Common myeloid progenitor, CD34-positive (primary cell): ENCODE data around the gene TSPYL6.

Experiments used
- CTCF ChIA-PET: fragments of 350-600 bp; sonication (Branson Sonifier 250); formaldehyde crosslinking; loops from one replicate; lab custom pipeline; 2021; ENCODE audit warnings: antibody characterized with exemption; lab: Charles Lee
- POLR2A ChIA-PET: fragments of 350-600 bp; sonication (Branson Sonifier 250); formaldehyde crosslinking; loops from one replicate; lab custom pipeline; 2021; ENCODE audit warnings: antibody characterized with exemption; lab: Charles Lee
- DNase-seq, 3 donors: peaks; one replicate each; pipeline versions ENCODE4 v3.0.0 to v3.0.0-alpha.2; 2013
- H3K27ac ChIP-seq, 2 experiments: 1 replicate in 1 of 2; 2 replicates in 1 of 2; pipeline ENCODE4 v1.7.0; 2013; ENCODE audit warnings: inconsistent platforms in 2 of 2, low read length in 2 of 2, mild to moderate bottlenecking in 2 of 2, low read depth in 1 of 2, moderate library complexity in 1 of 2; ENCODE audit not compliant: severe bottlenecking in 2 of 2, insufficient read depth in 1 of 2, poor library complexity in 1 of 2
- H3K27me3 ChIP-seq, 5 experiments: replicated peaks in 2 of 5; 1 replicate in 3 of 5; 2 replicates in 2 of 5; pipeline versions ENCODE4 v1.6.1 to v1.7.0; 2013; ENCODE audit warnings: low read length in 4 of 5, mild to moderate bottlenecking in 2 of 5, moderate library complexity in 2 of 5, inconsistent platforms in 1 of 5; ENCODE audit not compliant: insufficient read depth in 5 of 5, control insufficient read depth in 4 of 5
- H3K36me3 ChIP-seq, 4 experiments: 1 replicate in 2 of 4; 2 replicates in 2 of 4; pipeline versions ENCODE4 v1.6.1 to v1.7.0; 2013; ENCODE audit warnings: low read length in 3 of 4, control low read depth in 1 of 4, mild to moderate bottlenecking in 1 of 4; ENCODE audit not compliant: control insufficient read depth in 4 of 4, insufficient read depth in 4 of 4
- H3K4me1 ChIP-seq, 4 experiments: 1 replicate in 3 of 4; 2 replicates in 1 of 4; pipeline versions ENCODE4 v1.6.1 to v1.7.1; 2013; ENCODE audit warnings: low read length in 3 of 4, mild to moderate bottlenecking in 3 of 4, control low read depth in 1 of 4, inconsistent platforms in 1 of 4, moderate library complexity in 1 of 4; ENCODE audit not compliant: control insufficient read depth in 4 of 4, insufficient read depth in 4 of 4; ENCODE audit errors: control extremely low read depth in 1 of 4
- H3K4me3 ChIP-seq, 7 experiments: 1 replicate in 4 of 7; 2 replicates in 3 of 7; pipeline versions ENCODE4 v1.5.1 to v1.7.0; 2013; ENCODE audit warnings: mild to moderate bottlenecking in 7 of 7, low read length in 6 of 7, moderate library complexity in 6 of 7, inconsistent platforms in 2 of 7, low read depth in 2 of 7, control low read depth in 1 of 7; ENCODE audit not compliant: insufficient read depth in 4 of 7, control insufficient read depth in 1 of 7; ENCODE audit errors: extremely low read depth in 1 of 7
- H3K9me3 ChIP-seq, 5 experiments: 1 replicate in 4 of 5; 2 replicates in 1 of 5; pipeline versions ENCODE4 v1.6.1 to v1.7.1; 2013; ENCODE audit warnings: low read length in 4 of 5, mild to moderate bottlenecking in 2 of 5, inconsistent platforms in 1 of 5, low read depth in 1 of 5, moderate library complexity in 1 of 5; ENCODE audit not compliant: control insufficient read depth in 4 of 5, insufficient read depth in 2 of 5; ENCODE audit errors: control extremely low read depth in 1 of 5
- WGBS: methylation state at CpG from one replicate; pipeline ENCODE4 v1.1.5; 2013; ENCODE audit not compliant: insufficient coverage; 5-methylcytosine and 5-hydroxymethylcytosine counted together

The TSPYL6 gene

GRCh38 chr2:54212456-54212855 lies 43.6 kb downstream of the TSPYL6 start:
- no CpG with 5 or more reads among the region's 1 CpG for WGBS
- Histone ChIP-seq H3K9me3 (peaks cover 0 to 4% (median 2%) of the 10 kb centered on the region in 5 experiments), H3K36me3 (no peaks in the 10 kb centered on the region), H3K27ac (no peak overlapping the region), H3K4me1 (peaks cover 0 to 3% (median 0%) of the 10 kb centered on the region in 4 experiments), H3K27me3 (no peaks in the 10 kb centered on the region), H3K4me3 (no peak overlapping the region)
- ChIA-PET CTCF (no interaction called here), POLR2A (no interaction called here)
- DNase-seq: no peak

- WGBS: 100% methylated on average over 3 of the region's 3 CpGs
- Histone ChIP-seq H3K9me3 (peaks cover 0 to 4% (median 0%) of the 10 kb centered on the region in 5 experiments), H3K36me3 (no peaks in the 10 kb centered on the region), H3K27ac (no peak overlapping the region), H3K4me1 (peaks cover 0 to 3% (median 0%) of the 10 kb centered on the region in 4 experiments), H3K4me3 (no peak overlapping the region), H3K27me3 (no peaks in the 10 kb centered on the region)
- POLR2A ChIA-PET: interaction anchor here (0.7 kb wide), 1 partner anchor 292 kb away, joined by 5 read pairs; no protein-coding TSS in a partner anchor
- CTCF ChIA-PET: interaction anchor here (1.1 to 2.1 kb wide), 2 partner anchors 13 to 18 kb away, joined by 3 to 7 read pairs; no protein-coding TSS in a partner anchor
- no peak for DNase-seq
These were observed 46.6 kb downstream of the TSPYL6 start for GRCh38 chr2:54209379-54209778.

GRCh38 chr2:54208364-54209240 lies 47.4 kb downstream of the TSPYL6 start:
- Histone ChIP-seq H3K27me3 (no peaks in the 10 kb centered on the region), H3K9me3 (peaks cover 0 to 2% (median 0%) of the 10 kb centered on the region in 5 experiments), H3K36me3 (no peaks in the 10 kb centered on the region), H3K4me1 (peaks cover 0 to 3% (median 0%) of the 10 kb centered on the region in 4 experiments), H3K4me3 (no peak overlapping the region), H3K27ac (no peak overlapping the region)
- CTCF ChIA-PET: interaction anchor here (0.9 to 4.1 kb wide), 5 partner anchors 12 to 294 kb away, joined by 3 to 26 read pairs (median 5); no protein-coding TSS in a partner anchor
- POLR2A ChIA-PET: interaction anchor here (0.7 kb wide), 1 partner anchor 293 kb away, joined by 5 read pairs; no protein-coding TSS in a partner anchor
- WGBS: no CpG with 5 or more reads among the region's 1 CpG
- peak in 2 of 3 donors; percentile 9 to 12 for DNase-seq

GRCh38 chr2:54207666-54208195 lies 48.3 kb downstream of the TSPYL6 start:
- no peak for DNase-seq
- WGBS: 88% methylated on average over 3 of the region's 3 CpGs
- no peak overlapping the region for H3K27ac ChIP-seq
- H3K36me3 ChIP-seq: no peaks in the 10 kb centered on the region
- CTCF ChIA-PET: interaction anchor here (0.9 to 4.1 kb wide), 5 partner anchors 11 to 295 kb away, joined by 4 to 26 read pairs (median 5); no protein-coding TSS in a partner anchor
- H3K4me1 ChIP-seq: peaks cover 0 to 3% (median 0%) of the 10 kb centered on the region in 4 experiments
- no peaks in the 10 kb centered on the region for H3K27me3 ChIP-seq
- no peaks in the 10 kb centered on the region for H3K9me3 ChIP-seq
- POLR2A ChIA-PET: no interaction called here
- no peak overlapping the region for H3K4me3 ChIP-seq

GRCh38 chr2:54206596-54206995 lies 49.4 kb downstream of the TSPYL6 start:
- CTCF ChIA-PET: interaction anchor here (1.1 to 4.1 kb wide), 5 partner anchors 10 to 296 kb away, joined by 3 to 26 read pairs (median 4); no protein-coding TSS in a partner anchor
- Histone ChIP-seq H3K36me3 (no peaks in the 10 kb centered on the region), H3K9me3 (no peaks in the 10 kb centered on the region), H3K27me3 (no peaks in the 10 kb centered on the region), H3K4me1 (peaks cover 0 to 3% (median 0%) of the 10 kb centered on the region in 4 experiments), H3K4me3 (peak overlapping the region in 1 of 7 experiments; percentile 38), H3K27ac (no peak overlapping the region)
- DNase-seq: peak; percentile 58 to 81 (median 78)
- POLR2A ChIA-PET: interaction anchor here (0.6 kb wide), 1 partner anchor 96 kb away, joined by 4 read pairs; no protein-coding TSS in a partner anchor
- no CpG with 5 or more reads among the region's 2 CpGs for WGBS

- Histone ChIP-seq H3K36me3 (no peaks in the 10 kb centered on the region), H3K9me3 (no peaks in the 10 kb centered on the region), H3K4me3 (no peak overlapping the region), H3K4me1 (peaks cover 0 to 3% (median 0%) of the 10 kb centered on the region in 4 experiments), H3K27me3 (no peaks in the 10 kb centered on the region), H3K27ac (no peak overlapping the region)
- ChIA-PET POLR2A (no interaction called here), CTCF (no interaction called here)
- DNase-seq: no peak
- 100% methylated on average over 1 of the region's 2 CpGs for WGBS
These were observed 51.6 kb downstream of the TSPYL6 start for GRCh38 chr2:54204476-54204875.
